ENCODE results near the gene SORCS2. TPM values are rescaled to one million over a fixed set of nuclear protein-coding genes. Genes with fewer than 3 reads are reported as not detected.
A peak's percentile ranks its signal among the peaks of the same experiment; 100 is the strongest.

SORCS2 gene
- total RNA-seq, 1 donor from 2014 or later: 7.1 TPM

GRCh38 chr4:7293703-7294102, 101.4 kb downstream of the SORCS2 start:
- H3K4me1 Mint-ChIP-seq: no peaks in the 10 kb centered on the region
- TF ChIP-seq CTCF (IDR thresholded peaks at IDR 0.05; ENCODE audit: unreplicated experiment): no peak
- peaks cover 31% of the 10 kb centered on the region for H3K27me3 Mint-ChIP-seq (ENCODE audit: low read depth)
- DNase-seq (ENCODE audit: low spot score in 2 of 2, unreplicated experiment in 2 of 2): no peak
- H3K9me3 Mint-ChIP-seq: no peaks in the 10 kb centered on the region
- no peak overlapping the region for H3K4me3 Mint-ChIP-seq
- no peak overlapping the region for H3K27ac Mint-ChIP-seq
- H3K36me3 Mint-ChIP-seq: no peaks in the 10 kb centered on the region

- H3K27ac Mint-ChIP-seq: no peak overlapping the region
- H3K27me3 Mint-ChIP-seq (ENCODE audit: low read depth): peaks cover 28% of the 10 kb centered on the region
- no peak for TF ChIP-seq CTCF (IDR thresholded peaks at IDR 0.05; ENCODE audit: unreplicated experiment)
- no peak overlapping the region for H3K4me3 Mint-ChIP-seq
- H3K9me3 Mint-ChIP-seq: no peaks in the 10 kb centered on the region
- no peak for DNase-seq (ENCODE audit: low spot score in 2 of 2, unreplicated experiment in 2 of 2)
- H3K4me1 Mint-ChIP-seq: no peaks in the 10 kb centered on the region
- H3K36me3 Mint-ChIP-seq: no peaks in the 10 kb centered on the region
These were observed 101.9 kb downstream of the SORCS2 start for GRCh38 chr4:7294176-7294756.

GRCh38 chr4:7295197-7295910, 103.0 kb downstream of the SORCS2 start:
- no peaks in the 10 kb centered on the region for H3K4me1 Mint-ChIP-seq
- H3K36me3 Mint-ChIP-seq: no peaks in the 10 kb centered on the region
- no peak for TF ChIP-seq CTCF (IDR thresholded peaks at IDR 0.05; ENCODE audit: unreplicated experiment)
- H3K27ac Mint-ChIP-seq: no peak overlapping the region
- DNase-seq (ENCODE audit: low spot score in 2 of 2, unreplicated experiment in 2 of 2): no peak
- H3K9me3 Mint-ChIP-seq: no peaks in the 10 kb centered on the region
- peaks cover 25% of the 10 kb centered on the region for H3K27me3 Mint-ChIP-seq (ENCODE audit: low read depth)
- H3K4me3 Mint-ChIP-seq: no peak overlapping the region

GRCh38 chr4:7295911-7296660, 103.7 kb downstream of the SORCS2 start:
- peaks cover 22% of the 10 kb centered on the region for H3K27me3 Mint-ChIP-seq (ENCODE audit: low read depth)
- TF ChIP-seq CTCF (IDR thresholded peaks at IDR 0.05; ENCODE audit: unreplicated experiment): no peak
- H3K27ac Mint-ChIP-seq: no peak overlapping the region
- peak in 1 of 2 experiments; percentile 53 for DNase-seq (ENCODE audit: low spot score in 2 of 2, unreplicated experiment in 2 of 2)
- no peaks in the 10 kb centered on the region for H3K4me1 Mint-ChIP-seq
- no peaks in the 10 kb centered on the region for H3K36me3 Mint-ChIP-seq
- no peak overlapping the region for H3K4me3 Mint-ChIP-seq
- no peaks in the 10 kb centered on the region for H3K9me3 Mint-ChIP-seq

GRCh38 chr4:7296661-7297335, 104.5 kb downstream of the SORCS2 start:
- Mint-ChIP-seq H3K4me3 (no peak overlapping the region), H3K9me3 (no peaks in the 10 kb centered on the region), H3K27ac (no peak overlapping the region), H3K4me1 (no peaks in the 10 kb centered on the region), H3K36me3 (no peaks in the 10 kb centered on the region), H3K27me3 (ENCODE audit: low read depth) (peaks cover 20% of the 10 kb centered on the region)
- no peak for TF ChIP-seq CTCF (IDR thresholded peaks at IDR 0.05; ENCODE audit: unreplicated experiment)
- no peak for DNase-seq (ENCODE audit: low spot score in 2 of 2, unreplicated experiment in 2 of 2)

All from mesothelial cell of epicardium (in vitro differentiated cells).